ENCODE data around the gene GARRE1.

Gene GARRE1

DNA sequence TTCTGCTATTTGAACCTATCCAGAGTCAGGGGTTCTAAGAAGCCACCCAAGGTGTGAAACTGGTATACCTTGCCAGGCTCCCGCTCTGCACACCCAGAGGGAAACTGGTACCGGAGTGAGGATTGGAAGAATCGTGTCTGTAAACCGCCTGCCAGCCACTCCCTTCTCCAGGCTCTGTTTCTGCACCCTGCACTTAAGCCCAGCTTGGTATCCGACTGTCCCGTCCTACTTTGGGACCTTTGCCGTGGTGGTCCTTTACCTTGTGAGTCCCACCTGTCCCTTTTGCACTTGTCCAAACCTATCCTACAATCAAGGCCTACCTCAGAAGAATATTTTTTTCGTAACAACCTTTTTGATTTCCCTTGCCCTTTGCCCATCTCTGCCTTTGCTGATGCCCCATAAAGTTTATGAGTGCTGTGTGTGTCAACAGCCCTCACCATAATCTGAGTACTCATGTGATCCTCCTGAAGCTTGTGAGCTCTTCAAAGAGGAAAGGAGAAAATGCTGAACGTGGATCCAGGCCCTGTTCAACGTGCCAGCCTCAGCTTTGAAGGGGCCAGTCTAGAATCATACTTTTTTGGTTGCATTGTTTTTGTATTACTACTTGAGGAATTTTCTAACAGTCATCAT, 44.7 kb downstream of the GARRE1 start:
- no peak for DNase-seq

GRCh38 chr19:34299576-34299975, 45.2 kb downstream of the GARRE1 start:
- DNase-seq: no peak

GRCh38 chr19:34300380-34300779, 46.0 kb downstream of the GARRE1 start:
- DNase-seq: no peak

GRCh38 chr19:34300962-34301361, 46.6 kb downstream of the GARRE1 start:
- DNase-seq: no peak

All from 8988T (cell line).